CD4-positive, alpha-beta T cell treated with Interleukin-6 at 100 ng/mL for 8 hours (primary cell): Measurements from ENCODE around the gene ECSCR.
"Not testable (repeated sequence)": the region's sequence is repeated elsewhere in the genome, so short reads cannot be mapped to it uniquely, and the experiment has no call there.

Experiments used
- DNase-seq: peaks from one replicate; pipeline ENCODE4 v3.0.0-alpha.2; 2020; ENCODE audit warnings: mixed read lengths, low spot score

ECSCR gene

GRCh38 chr5:139462586-139463276 is at the start of gene ECSCR:
Gene ECSCR (minus strand): TSS chr5:139462743. CDS start chr5:139462670, 73 bp downstream.
- no peak for DNase-seq

GRCh38 chr5:139504722-139505121 is 42.2 kb upstream of the ECSCR start:
- DNase-seq, result not testable (repeated sequence)

GRCh38 chr5:139503879-139504278 is 41.3 kb upstream of the ECSCR start:
- DNase-seq, result not testable (repeated sequence)

GRCh38 chr5:139503036-139503817 is 40.7 kb upstream of the ECSCR start:
- DNase-seq, result not testable (repeated sequence)

- no peak for DNase-seq
These were observed 38.8 kb upstream of the ECSCR start for GRCh38 chr5:139501381-139501780.

- no peak for DNase-seq
These were observed 33.3 kb upstream of the ECSCR start for GRCh38 chr5:139495638-139496435.

- no peak for DNase-seq
These were observed 32.3 kb upstream of the ECSCR start for GRCh38 chr5:139494832-139495231.

- no peak for DNase-seq
These were observed 31.7 kb upstream of the ECSCR start for GRCh38 chr5:139494256-139494655.

GRCh38 chr5:139492700-139493192 is 30.2 kb upstream of the ECSCR start:
- no peak for DNase-seq

- no peak for DNase-seq
These were observed 25.7 kb upstream of the ECSCR start for GRCh38 chr5:139488260-139488659.

- no peak for DNase-seq
These were observed 23.7 kb upstream of the ECSCR start for GRCh38 chr5:139486201-139486600.

GRCh38 chr5:139482890-139483208 is 20.3 kb upstream of the ECSCR start:
- DNase-seq, result not testable (repeated sequence)

- peak; percentile 68 for DNase-seq
These were observed 19.7 kb upstream of the ECSCR start, which contains the start of gene STING1 for GRCh38 chr5:139482050-139482889. Gene STING1 (minus strand): TSS chr5:139482758. CDS start chr5:139481704, 1,054 bp downstream.

- peak; percentile 31 for DNase-seq
These were observed 19.1 kb upstream of the ECSCR start for GRCh38 chr5:139481580-139482049.

- peak; percentile 48 for DNase-seq
These were observed 18.6 kb upstream of the ECSCR start for GRCh38 chr5:139481122-139481533.

GRCh38 chr5:139479729-139480128 is 17.2 kb upstream of the ECSCR start:
- DNase-seq, result not testable (repeated sequence)

- not testable (repeated sequence) for DNase-seq
These were observed 16.3 kb upstream of the ECSCR start for GRCh38 chr5:139478657-139479423.

GRCh38 chr5:139475865-139476617 is 13.5 kb upstream of the ECSCR start:
- no peak for DNase-seq

GRCh38 chr5:139474890-139475791 is 12.6 kb upstream of the ECSCR start:
- peak; percentile 52 for DNase-seq
